ENCODE measurements around the gene OR51V1.

Gene OR51V1

GRCh38 chr11:5229356-5229755 lies 28.9 kb upstream of the OR51V1 start:
- no peaks in the 10 kb centered on the region for H3K4me1 ChIP-seq (ENCODE audit: control insufficient read depth in 1 of 2, insufficient read depth in 2 of 2, low read length in 2 of 2)
- no peaks in the 10 kb centered on the region for H3K27me3 ChIP-seq (ENCODE audit: low read depth, low read length)
- no peaks in the 10 kb centered on the region for H3K9me3 ChIP-seq (ENCODE audit: control insufficient read depth in 1 of 2, low read length in 2 of 2)
- no peak overlapping the region for H3K27ac ChIP-seq (ENCODE audit: low read length)
- no peaks in the 10 kb centered on the region for H3K36me3 ChIP-seq (ENCODE audit: control insufficient read depth in 1 of 2, insufficient read depth in 2 of 2, low read length in 2 of 2)
- no peak overlapping the region for H3K4me3 ChIP-seq (ENCODE audit: low read depth in 1 of 2, low read length in 2 of 2)

- H3K4me3 ChIP-seq (ENCODE audit: low read depth in 1 of 2, low read length in 2 of 2): no peak overlapping the region
- H3K36me3 ChIP-seq (ENCODE audit: control insufficient read depth in 1 of 2, insufficient read depth in 2 of 2, low read length in 2 of 2): no peaks in the 10 kb centered on the region
- H3K9me3 ChIP-seq (ENCODE audit: control insufficient read depth in 1 of 2, low read length in 2 of 2): no peaks in the 10 kb centered on the region
- H3K27ac ChIP-seq (ENCODE audit: low read length): no peak overlapping the region
- H3K4me1 ChIP-seq (ENCODE audit: control insufficient read depth in 1 of 2, insufficient read depth in 2 of 2, low read length in 2 of 2): no peaks in the 10 kb centered on the region
- no peaks in the 10 kb centered on the region for H3K27me3 ChIP-seq (ENCODE audit: low read depth, low read length)
Measured at GRCh38 chr11:5228124-5228523, 27.6 kb upstream of the OR51V1 start.

GRCh38 chr11:5227681-5228080 lies 27.2 kb upstream of the OR51V1 start:
- Histone ChIP-seq H3K36me3 (ENCODE audit: control insufficient read depth in 1 of 2, insufficient read depth in 2 of 2, low read length in 2 of 2) (no peaks in the 10 kb centered on the region), H3K27me3 (ENCODE audit: low read depth, low read length) (no peaks in the 10 kb centered on the region), H3K27ac (ENCODE audit: low read length) (no peak overlapping the region), H3K9me3 (ENCODE audit: control insufficient read depth in 1 of 2, low read length in 2 of 2) (no peaks in the 10 kb centered on the region), H3K4me3 (ENCODE audit: low read depth in 1 of 2, low read length in 2 of 2) (no peak overlapping the region), H3K4me1 (ENCODE audit: control insufficient read depth in 1 of 2, insufficient read depth in 2 of 2, low read length in 2 of 2) (no peaks in the 10 kb centered on the region)

DNA sequence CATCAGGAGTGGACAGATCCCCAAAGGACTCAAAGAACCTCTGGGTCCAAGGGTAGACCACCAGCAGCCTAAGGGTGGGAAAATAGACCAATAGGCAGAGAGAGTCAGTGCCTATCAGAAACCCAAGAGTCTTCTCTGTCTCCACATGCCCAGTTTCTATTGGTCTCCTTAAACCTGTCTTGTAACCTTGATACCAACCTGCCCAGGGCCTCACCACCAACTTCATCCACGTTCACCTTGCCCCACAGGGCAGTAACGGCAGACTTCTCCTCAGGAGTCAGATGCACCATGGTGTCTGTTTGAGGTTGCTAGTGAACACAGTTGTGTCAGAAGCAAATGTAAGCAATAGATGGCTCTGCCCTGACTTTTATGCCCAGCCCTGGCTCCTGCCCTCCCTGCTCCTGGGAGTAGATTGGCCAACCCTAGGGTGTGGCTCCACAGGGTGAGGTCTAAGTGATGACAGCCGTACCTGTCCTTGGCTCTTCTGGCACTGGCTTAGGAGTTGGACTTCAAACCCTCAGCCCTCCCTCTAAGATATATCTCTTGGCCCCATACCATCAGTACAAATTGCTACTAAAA lies 26.3 kb upstream of the OR51V1 start, which contains the start of gene HBB:
Gene HBB, minus strand, starts transcription at position 340 of the 579 bp plus-strand sequence. Its CDS starts 50 bp downstream, at position 290.
- no peaks in the 10 kb centered on the region for H3K4me1 ChIP-seq (ENCODE audit: control insufficient read depth in 1 of 2, insufficient read depth in 2 of 2, low read length in 2 of 2)
- H3K4me3 ChIP-seq (ENCODE audit: low read depth in 1 of 2, low read length in 2 of 2): no peak within 1 kb of the TSS
- H3K36me3 ChIP-seq (ENCODE audit: control insufficient read depth in 1 of 2, insufficient read depth in 2 of 2, low read length in 2 of 2): no peaks in the 10 kb centered on the region
- H3K9me3 ChIP-seq (ENCODE audit: control insufficient read depth in 1 of 2, low read length in 2 of 2): no peaks in the 10 kb centered on the region
- H3K27ac ChIP-seq (ENCODE audit: low read length): no peak within 1 kb of the TSS
- H3K27me3 ChIP-seq (ENCODE audit: low read depth, low read length): no peaks in the 10 kb centered on the region

DNA sequence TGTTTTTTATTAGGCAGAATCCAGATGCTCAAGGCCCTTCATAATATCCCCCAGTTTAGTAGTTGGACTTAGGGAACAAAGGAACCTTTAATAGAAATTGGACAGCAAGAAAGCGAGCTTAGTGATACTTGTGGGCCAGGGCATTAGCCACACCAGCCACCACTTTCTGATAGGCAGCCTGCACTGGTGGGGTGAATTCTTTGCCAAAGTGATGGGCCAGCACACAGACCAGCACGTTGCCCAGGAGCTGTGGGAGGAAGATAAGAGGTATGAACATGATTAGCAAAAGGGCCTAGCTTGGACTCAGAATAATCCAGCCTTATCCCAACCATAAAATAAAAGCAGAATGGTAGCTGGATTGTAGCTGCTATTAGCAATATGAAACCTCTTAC lies 25.0 kb upstream of the OR51V1 start:
- no peaks in the 10 kb centered on the region for H3K27me3 ChIP-seq (ENCODE audit: low read depth, low read length)
- H3K9me3 ChIP-seq (ENCODE audit: control insufficient read depth in 1 of 2, low read length in 2 of 2): no peaks in the 10 kb centered on the region
- H3K27ac ChIP-seq (ENCODE audit: low read length): no peak overlapping the region
- no peaks in the 10 kb centered on the region for H3K36me3 ChIP-seq (ENCODE audit: control insufficient read depth in 1 of 2, insufficient read depth in 2 of 2, low read length in 2 of 2)
- no peaks in the 10 kb centered on the region for H3K4me1 ChIP-seq (ENCODE audit: control insufficient read depth in 1 of 2, insufficient read depth in 2 of 2, low read length in 2 of 2)
- no peak overlapping the region for H3K4me3 ChIP-seq (ENCODE audit: low read depth in 1 of 2, low read length in 2 of 2)

DNA sequence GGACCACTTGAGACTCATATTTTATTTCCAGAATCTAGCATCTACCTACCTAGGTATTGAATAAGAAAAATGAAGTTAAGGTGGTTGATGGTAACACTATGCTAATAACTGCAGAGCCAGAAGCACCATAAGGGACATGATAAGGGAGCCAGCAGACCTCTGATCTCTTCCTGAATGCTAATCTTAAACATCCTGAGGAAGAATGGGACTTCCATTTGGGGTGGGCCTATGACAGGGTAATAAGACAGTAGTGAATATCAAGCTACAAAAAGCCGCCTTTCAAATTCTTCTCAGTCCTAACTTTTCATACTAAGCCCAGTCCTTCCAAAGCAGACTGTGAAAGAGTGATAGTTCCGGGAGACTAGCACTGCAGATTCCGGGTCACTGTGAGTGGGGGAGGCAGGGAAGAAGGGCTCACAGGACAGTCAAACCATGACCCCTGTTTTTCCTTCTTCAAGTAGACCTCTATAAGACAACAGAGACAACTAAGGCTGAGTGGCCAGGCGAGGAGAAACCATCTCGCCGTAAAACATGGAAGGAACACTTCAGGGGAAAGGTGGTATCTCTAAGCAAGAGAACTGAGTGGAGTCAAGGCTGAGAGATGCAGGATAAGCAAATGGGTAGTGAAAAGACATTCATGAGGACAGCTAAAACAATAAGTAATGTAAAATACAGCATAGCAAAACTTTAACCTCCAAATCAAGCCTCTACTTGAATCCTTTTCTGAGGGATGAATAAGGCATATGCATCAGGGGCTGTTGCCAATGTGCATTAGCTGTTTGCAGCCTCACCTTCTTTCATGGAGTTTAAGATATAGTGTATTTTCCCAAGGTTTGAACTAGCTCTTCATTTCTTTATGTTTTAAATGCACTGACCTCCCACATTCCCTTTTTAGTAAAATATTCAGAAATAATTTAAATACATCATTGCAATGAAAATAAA lies 24.3 kb upstream of the OR51V1 start:
- H3K4me3 ChIP-seq (ENCODE audit: low read depth in 1 of 2, low read length in 2 of 2): no peak overlapping the region
- H3K27ac ChIP-seq (ENCODE audit: low read length): no peak overlapping the region
- no peaks in the 10 kb centered on the region for H3K27me3 ChIP-seq (ENCODE audit: low read depth, low read length)
- H3K4me1 ChIP-seq (ENCODE audit: control insufficient read depth in 1 of 2, insufficient read depth in 2 of 2, low read length in 2 of 2): no peaks in the 10 kb centered on the region
- H3K36me3 ChIP-seq (ENCODE audit: control insufficient read depth in 1 of 2, insufficient read depth in 2 of 2, low read length in 2 of 2): no peaks in the 10 kb centered on the region
- H3K9me3 ChIP-seq (ENCODE audit: control insufficient read depth in 1 of 2, low read length in 2 of 2): no peaks in the 10 kb centered on the region

DNA sequence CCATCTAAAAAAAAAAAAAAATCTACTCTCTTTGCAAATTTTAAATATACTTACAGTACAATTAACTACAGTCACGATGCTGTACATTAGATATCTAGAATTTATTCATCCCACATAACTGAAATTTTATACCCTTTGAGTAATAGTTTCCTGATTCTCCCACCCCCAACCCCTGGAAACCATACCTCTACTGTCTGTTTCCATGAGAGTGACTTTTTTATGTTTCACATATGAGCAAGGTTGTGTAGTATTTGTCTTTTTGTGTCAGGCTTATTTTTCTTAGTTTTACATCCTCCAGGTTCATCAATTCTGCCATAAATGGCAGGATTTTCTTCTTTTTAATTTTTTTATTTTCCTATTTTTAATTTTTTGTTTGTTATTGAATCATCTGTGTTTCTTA lies 23.2 kb upstream of the OR51V1 start:
- Histone ChIP-seq H3K27me3 (ENCODE audit: low read depth, low read length) (no peaks in the 10 kb centered on the region), H3K9me3 (ENCODE audit: control insufficient read depth in 1 of 2, low read length in 2 of 2) (no peaks in the 10 kb centered on the region), H3K4me1 (ENCODE audit: control insufficient read depth in 1 of 2, insufficient read depth in 2 of 2, low read length in 2 of 2) (no peaks in the 10 kb centered on the region), H3K4me3 (ENCODE audit: low read depth in 1 of 2, low read length in 2 of 2) (no peak overlapping the region), H3K36me3 (ENCODE audit: control insufficient read depth in 1 of 2, insufficient read depth in 2 of 2, low read length in 2 of 2) (no peaks in the 10 kb centered on the region), H3K27ac (ENCODE audit: low read length) (no peak overlapping the region)

DNA sequence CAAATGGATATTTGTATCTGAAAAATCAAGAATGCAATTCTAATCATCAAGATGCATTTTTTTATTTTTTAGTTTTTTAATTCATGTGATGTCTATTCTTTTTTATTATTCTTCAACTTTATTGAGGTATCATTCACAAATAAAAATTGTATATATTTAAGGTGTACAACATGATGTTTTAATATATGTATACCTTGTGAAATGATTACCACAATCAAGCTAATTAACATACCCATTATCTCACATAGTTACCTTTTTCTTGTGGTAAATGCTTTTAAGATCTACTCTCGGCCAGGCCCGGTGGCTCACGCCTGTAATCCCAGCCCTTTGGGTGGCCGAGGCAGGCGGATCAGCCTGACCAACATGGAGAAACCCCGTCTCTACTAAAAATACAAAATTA lies 22.7 kb upstream of the OR51V1 start:
- no peaks in the 10 kb centered on the region for H3K36me3 ChIP-seq (ENCODE audit: control insufficient read depth in 1 of 2, insufficient read depth in 2 of 2, low read length in 2 of 2)
- no peaks in the 10 kb centered on the region for H3K4me1 ChIP-seq (ENCODE audit: control insufficient read depth in 1 of 2, insufficient read depth in 2 of 2, low read length in 2 of 2)
- no peaks in the 10 kb centered on the region for H3K9me3 ChIP-seq (ENCODE audit: control insufficient read depth in 1 of 2, low read length in 2 of 2)
- H3K4me3 ChIP-seq (ENCODE audit: low read depth in 1 of 2, low read length in 2 of 2): no peak overlapping the region
- no peak overlapping the region for H3K27ac ChIP-seq (ENCODE audit: low read length)
- no peaks in the 10 kb centered on the region for H3K27me3 ChIP-seq (ENCODE audit: low read depth, low read length)

DNA sequence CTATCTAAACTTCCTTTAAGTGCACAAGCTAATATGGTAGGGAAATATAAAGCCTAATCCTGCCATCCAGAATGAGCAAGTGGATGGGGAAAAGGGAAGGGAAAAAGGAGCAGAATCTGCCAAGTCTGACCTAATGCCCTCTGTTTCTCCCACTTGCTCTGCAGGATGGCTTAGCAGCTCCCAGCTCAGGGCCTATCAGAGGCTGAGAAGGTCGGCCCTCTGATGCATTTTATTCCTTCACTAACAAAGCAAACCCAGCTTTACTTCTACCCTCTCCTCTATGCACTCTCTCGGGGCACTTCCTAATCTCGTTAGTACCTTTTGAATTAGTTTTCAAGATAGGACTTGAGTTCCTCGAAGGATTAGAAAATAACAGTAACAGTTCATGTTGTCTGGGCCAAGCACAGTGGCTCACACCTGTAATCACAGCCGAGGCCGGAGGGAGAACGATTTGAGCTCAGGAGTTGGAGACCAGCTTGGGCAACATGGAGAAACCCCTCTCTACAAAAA lies 9.9 kb upstream of the OR51V1 start:
- H3K27ac ChIP-seq (ENCODE audit: low read length): no peak overlapping the region
- no peaks in the 10 kb centered on the region for H3K36me3 ChIP-seq (ENCODE audit: control insufficient read depth in 1 of 2, insufficient read depth in 2 of 2, low read length in 2 of 2)
- peaks cover 0 to 1% of the 10 kb centered on the region in 2 donors for H3K9me3 ChIP-seq (ENCODE audit: control insufficient read depth in 1 of 2, low read length in 2 of 2)
- H3K4me3 ChIP-seq (ENCODE audit: low read depth in 1 of 2, low read length in 2 of 2): no peak overlapping the region
- no peaks in the 10 kb centered on the region for H3K4me1 ChIP-seq (ENCODE audit: control insufficient read depth in 1 of 2, insufficient read depth in 2 of 2, low read length in 2 of 2)
- H3K27me3 ChIP-seq (ENCODE audit: low read depth, low read length): no peaks in the 10 kb centered on the region

- Histone ChIP-seq H3K27me3 (ENCODE audit: low read depth, low read length) (no peaks in the 10 kb centered on the region), H3K9me3 (ENCODE audit: control insufficient read depth in 1 of 2, low read length in 2 of 2) (no peaks in the 10 kb centered on the region), H3K36me3 (ENCODE audit: control insufficient read depth in 1 of 2, insufficient read depth in 2 of 2, low read length in 2 of 2) (no peaks in the 10 kb centered on the region), H3K4me1 (ENCODE audit: control insufficient read depth in 1 of 2, insufficient read depth in 2 of 2, low read length in 2 of 2) (no peaks in the 10 kb centered on the region), H3K27ac (ENCODE audit: low read length) (no peak overlapping the region), H3K4me3 (ENCODE audit: low read depth in 1 of 2, low read length in 2 of 2) (no peak overlapping the region)
Measured at GRCh38 chr11:5204787-5205186, 4.3 kb upstream of the OR51V1 start.

DNA sequence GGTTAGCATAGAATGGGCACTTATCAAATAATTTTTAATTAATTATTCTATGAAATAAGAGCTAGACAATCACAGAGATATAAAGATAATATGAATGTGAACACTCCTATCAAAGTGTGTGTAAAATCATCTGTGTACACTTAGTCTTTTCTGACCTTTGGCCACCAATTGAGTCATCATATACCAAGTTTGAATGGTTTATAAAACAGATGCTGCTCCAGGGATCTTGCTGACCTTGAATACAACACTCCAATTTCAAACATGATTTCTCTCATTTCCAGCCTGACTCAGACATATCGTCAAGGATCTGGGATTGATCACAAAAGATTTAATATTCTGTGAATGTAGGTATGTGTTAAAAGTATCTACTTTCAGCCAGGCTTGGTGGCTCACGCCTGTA lies 2.9 kb upstream of the OR51V1 start:
- Histone ChIP-seq H3K27me3 (ENCODE audit: low read depth, low read length) (no peaks in the 10 kb centered on the region), H3K36me3 (ENCODE audit: control insufficient read depth in 1 of 2, insufficient read depth in 2 of 2, low read length in 2 of 2) (no peaks in the 10 kb centered on the region), H3K4me1 (ENCODE audit: control insufficient read depth in 1 of 2, insufficient read depth in 2 of 2, low read length in 2 of 2) (no peaks in the 10 kb centered on the region), H3K4me3 (ENCODE audit: low read depth in 1 of 2, low read length in 2 of 2) (no peak overlapping the region), H3K9me3 (ENCODE audit: control insufficient read depth in 1 of 2, low read length in 2 of 2) (no peaks in the 10 kb centered on the region), H3K27ac (ENCODE audit: low read length) (no peak overlapping the region)

Data from muscle layer of duodenum (tissue), 2 donors.